Chondrocyte (in vitro differentiated cells): ENCODE results near the gene TGM3. TPM values are rescaled to one million over a fixed set of nuclear protein-coding genes. Genes with fewer than 3 reads are reported as not detected.

Source experiments
- DNase-seq: peaks from one replicate; pipeline ENCODE4 v3.0.0; 2021; ENCODE audit warnings: mixed read lengths, low spot score
- H3K27ac Mint-ChIP-seq: one replicate; pipeline ENCODE4 v1.8.0; 2021; ENCODE audit warnings: mild to moderate bottlenecking, moderate library complexity, mixed read lengths; ENCODE audit not compliant: unreplicated experiment
- H3K27me3 Mint-ChIP-seq: 2 replicates; pipeline ENCODE4 v1.8.0; 2021; ENCODE audit warnings: low read depth, mixed read lengths
- H3K36me3 Mint-ChIP-seq: 2 replicates; pipeline ENCODE4 v1.8.0; 2021; ENCODE audit warnings: low read depth, mixed read lengths
- H3K4me1 Mint-ChIP-seq: 2 replicates; pipeline ENCODE4 v1.8.0; 2021; ENCODE audit warnings: low read depth, mild to moderate bottlenecking, mixed read lengths
- H3K4me3 Mint-ChIP-seq: one replicate; pipeline ENCODE4 v1.8.0; 2021; ENCODE audit warnings: mild to moderate bottlenecking, moderate library complexity, mixed read lengths; ENCODE audit not compliant: unreplicated experiment
- H3K9me3 Mint-ChIP-seq: 2 replicates; pipeline ENCODE4 v1.8.0; 2021; ENCODE audit warnings: low read depth, mixed read lengths
- CTCF ChIP-seq: fragments of 200-600 bp; sonication (generic); IDR thresholded peaks from 2 replicates; pipeline ENCODE4 v1.5.0; 2021; ENCODE audit warnings: antibody characterized with exemption, mild to moderate bottlenecking, moderate library complexity
- total RNA-seq: library from RNA; stranded (reverse); gene quantifications from 3 replicates; pipeline ENCODE4 v1.2.1, GENCODE V29; 2021

TGM3 gene
- total RNA-seq, 1 donor from 2014 or later, result not detected

- no peaks in the 10 kb centered on the region for H3K4me1 Mint-ChIP-seq
- H3K4me3 Mint-ChIP-seq, result no peak overlapping the region
- DNase-seq, result peak; percentile 53
- no peak for TF ChIP-seq CTCF
- no peaks in the 10 kb centered on the region for H3K9me3 Mint-ChIP-seq
- no peaks in the 10 kb centered on the region for H3K36me3 Mint-ChIP-seq
- H3K27me3 Mint-ChIP-seq, result peaks cover 5% of the 10 kb centered on the region
- no peak overlapping the region for H3K27ac Mint-ChIP-seq
Observed at GRCh38 chr20:2316847-2317495, 21.2 kb downstream of the TGM3 start.

GRCh38 chr20:2320813-2321658 lies 25.2 kb downstream of the TGM3 start:
- peaks cover 17% of the 10 kb centered on the region for H3K27me3 Mint-ChIP-seq
- TF ChIP-seq CTCF, result no peak
- DNase-seq, result no peak
- H3K27ac Mint-ChIP-seq, result no peak overlapping the region
- H3K4me1 Mint-ChIP-seq, result no peaks in the 10 kb centered on the region
- no peaks in the 10 kb centered on the region for H3K36me3 Mint-ChIP-seq
- peaks cover 9% of the 10 kb centered on the region for H3K9me3 Mint-ChIP-seq
- H3K4me3 Mint-ChIP-seq, result no peak overlapping the region

- Mint-ChIP-seq H3K4me3 (no peak overlapping the region), H3K9me3 (peaks cover 9% of the 10 kb centered on the region), H3K27me3 (peaks cover 17% of the 10 kb centered on the region), H3K36me3 (no peaks in the 10 kb centered on the region), H3K27ac (no peak overlapping the region), H3K4me1 (no peaks in the 10 kb centered on the region)
- TF ChIP-seq CTCF, result no peak
- no peak for DNase-seq
Observed at GRCh38 chr20:2323051-2323450, 27.2 kb downstream of the TGM3 start.

GRCh38 chr20:2326046-2326445 lies 30.2 kb downstream of the TGM3 start:
- peaks cover 9% of the 10 kb centered on the region for H3K9me3 Mint-ChIP-seq
- H3K27me3 Mint-ChIP-seq, result peaks cover 14% of the 10 kb centered on the region
- H3K27ac Mint-ChIP-seq, result no peak overlapping the region
- H3K4me3 Mint-ChIP-seq, result no peak overlapping the region
- TF ChIP-seq CTCF, result no peak
- H3K4me1 Mint-ChIP-seq, result no peaks in the 10 kb centered on the region
- no peaks in the 10 kb centered on the region for H3K36me3 Mint-ChIP-seq
- DNase-seq, result no peak

- H3K27me3 Mint-ChIP-seq, result peaks cover 11% of the 10 kb centered on the region
- no peak for TF ChIP-seq CTCF
- H3K9me3 Mint-ChIP-seq, result peaks cover 9% of the 10 kb centered on the region
- H3K36me3 Mint-ChIP-seq, result no peaks in the 10 kb centered on the region
- H3K4me1 Mint-ChIP-seq, result no peaks in the 10 kb centered on the region
- H3K4me3 Mint-ChIP-seq, result no peak overlapping the region
- DNase-seq, result no peak
- no peak overlapping the region for H3K27ac Mint-ChIP-seq
Observed at GRCh38 chr20:2327620-2328555, 32.1 kb downstream of the TGM3 start.
